T-helper 2 cell treated with Interferon-gamma antibody and Interleukin-4, amounts not matched to agents 5 μg/mL and 100 μg/mL, for 36 hours (primary cell): ENCODE results near the gene CACUL1.
"Not testable (repeated sequence)": the region's sequence is repeated elsewhere in the genome, so short reads cannot be mapped to it uniquely, and the experiment has no call there.

Experiments used
- DNase-seq: peaks from one replicate; pipeline ENCODE4 v3.0.0; 2021; ENCODE audit warnings: low spot score
- H3K27ac Mint-ChIP-seq: one replicate; pipeline ENCODE4 v1.8.0; 2021; ENCODE audit warnings: mild to moderate bottlenecking, mixed read lengths
- H3K27me3 Mint-ChIP-seq: one replicate; pipeline ENCODE4 v1.8.0; 2021; ENCODE audit warnings: low read depth, mixed read lengths
- H3K36me3 Mint-ChIP-seq: one replicate; pipeline ENCODE4 v1.8.0; 2021; ENCODE audit warnings: low read depth, mixed read lengths
- H3K4me1 Mint-ChIP-seq: one replicate; pipeline ENCODE4 v1.8.0; 2021; ENCODE audit warnings: low read depth, mixed read lengths
- H3K4me3 Mint-ChIP-seq: one replicate; pipeline ENCODE4 v1.8.0; 2022; ENCODE audit warnings: mild to moderate bottlenecking, moderate library complexity, mixed read lengths
- H3K9me3 Mint-ChIP-seq: one replicate; pipeline ENCODE4 v1.8.0; 2021; ENCODE audit warnings: mixed read lengths

The CACUL1 gene

GRCh38 chr10:118758449-118758848 lies 3.7 kb upstream of the CACUL1 start:
- Mint-ChIP-seq H3K4me1 (peaks cover 4% of the 10 kb centered on the region), H3K36me3 (no peaks in the 10 kb centered on the region), H3K9me3 (no peaks in the 10 kb centered on the region), H3K4me3 (no peak overlapping the region), H3K27me3 (peaks cover 21% of the 10 kb centered on the region), H3K27ac (no peak overlapping the region)
- no peak for DNase-seq

- H3K4me1 Mint-ChIP-seq: peaks cover 16% of the 10 kb centered on the region
- peaks cover 3% of the 10 kb centered on the region for H3K36me3 Mint-ChIP-seq
- H3K27me3 Mint-ChIP-seq: peaks cover 17% of the 10 kb centered on the region
- H3K27ac Mint-ChIP-seq: peak overlapping the region; percentile 77
- DNase-seq: peak; percentile 34
- H3K4me3 Mint-ChIP-seq: peak overlapping the region; percentile 93
- no peaks in the 10 kb centered on the region for H3K9me3 Mint-ChIP-seq
Measured at GRCh38 chr10:118754229-118754555, 578 bp downstream of the CACUL1 start.

GRCh38 chr10:118753331-118754228 lies 1.2 kb downstream of the CACUL1 start:
- peak overlapping the region; percentile 77 for H3K27ac Mint-ChIP-seq
- peak; percentile 34 for DNase-seq
- H3K36me3 Mint-ChIP-seq: peaks cover 5% of the 10 kb centered on the region
- no peaks in the 10 kb centered on the region for H3K9me3 Mint-ChIP-seq
- peaks cover 16% of the 10 kb centered on the region for H3K4me1 Mint-ChIP-seq
- H3K4me3 Mint-ChIP-seq: peak overlapping the region; percentile 93
- H3K27me3 Mint-ChIP-seq: peaks cover 17% of the 10 kb centered on the region

- H3K27ac Mint-ChIP-seq: no peak overlapping the region
- DNase-seq: no peak
- peaks cover 8% of the 10 kb centered on the region for H3K36me3 Mint-ChIP-seq
- H3K4me1 Mint-ChIP-seq: peaks cover 17% of the 10 kb centered on the region
- H3K9me3 Mint-ChIP-seq: no peaks in the 10 kb centered on the region
- peak overlapping the region; percentile 32 for H3K4me3 Mint-ChIP-seq
- peaks cover 14% of the 10 kb centered on the region for H3K27me3 Mint-ChIP-seq
Measured at GRCh38 chr10:118752409-118752808, 2.4 kb downstream of the CACUL1 start.

- Mint-ChIP-seq H3K27ac (no peak overlapping the region), H3K4me1 (peaks cover 21% of the 10 kb centered on the region), H3K4me3 (no peak overlapping the region), H3K27me3 (peaks cover 4% of the 10 kb centered on the region), H3K9me3 (no peaks in the 10 kb centered on the region), H3K36me3 (peaks cover 8% of the 10 kb centered on the region)
- DNase-seq: no peak
Measured at GRCh38 chr10:118751265-118751664, 3.5 kb downstream of the CACUL1 start.

GRCh38 chr10:118748041-118748440 lies 6.7 kb downstream of the CACUL1 start:
- H3K4me1 Mint-ChIP-seq: peaks cover 14% of the 10 kb centered on the region
- H3K4me3 Mint-ChIP-seq: no peak overlapping the region
- H3K27me3 Mint-ChIP-seq: no peaks in the 10 kb centered on the region
- DNase-seq: no peak
- no peak overlapping the region for H3K27ac Mint-ChIP-seq
- H3K36me3 Mint-ChIP-seq: peaks cover 8% of the 10 kb centered on the region
- H3K9me3 Mint-ChIP-seq: no peaks in the 10 kb centered on the region

- no peaks in the 10 kb centered on the region for H3K27me3 Mint-ChIP-seq
- no peak overlapping the region for H3K4me3 Mint-ChIP-seq
- no peaks in the 10 kb centered on the region for H3K9me3 Mint-ChIP-seq
Measured at GRCh38 chr10:118746246-118746645, 8.5 kb downstream of the CACUL1 start.

GRCh38 chr10:118745056-118745455 lies 9.7 kb downstream of the CACUL1 start:
- H3K4me3 Mint-ChIP-seq: no peak overlapping the region
- H3K36me3 Mint-ChIP-seq: peaks cover 5% of the 10 kb centered on the region
- DNase-seq: no peak
- no peak overlapping the region for H3K27ac Mint-ChIP-seq
- no peaks in the 10 kb centered on the region for H3K9me3 Mint-ChIP-seq
- no peaks in the 10 kb centered on the region for H3K27me3 Mint-ChIP-seq
- H3K4me1 Mint-ChIP-seq: peaks cover 6% of the 10 kb centered on the region

More at GRCh38 chr10:118746246-118746645, 8.5 kb downstream of the CACUL1 start:
- peaks cover 5% of the 10 kb centered on the region for H3K36me3 Mint-ChIP-seq
- H3K4me1 Mint-ChIP-seq: peaks cover 6% of the 10 kb centered on the region
- H3K27ac Mint-ChIP-seq: no peak overlapping the region
- no peak for DNase-seq

GRCh38 chr10:118744346-118744918 lies 10.3 kb downstream of the CACUL1 start:
- not testable (repeated sequence) for H3K4me3 Mint-ChIP-seq, DNase-seq, H3K36me3 Mint-ChIP-seq, H3K27ac Mint-ChIP-seq, H3K4me1 Mint-ChIP-seq, H3K9me3 Mint-ChIP-seq, H3K27me3 Mint-ChIP-seq

- Mint-ChIP-seq H3K27me3 (peaks cover 9% of the 10 kb centered on the region), H3K4me3 (no peak overlapping the region), H3K36me3 (peaks cover 2% of the 10 kb centered on the region), H3K27ac (no peak overlapping the region), H3K4me1 (peaks cover 6% of the 10 kb centered on the region), H3K9me3 (no peaks in the 10 kb centered on the region)
- no peak for DNase-seq
Measured at GRCh38 chr10:118742782-118743181, 12.0 kb downstream of the CACUL1 start.

GRCh38 chr10:118742032-118742431 lies 12.7 kb downstream of the CACUL1 start:
- Mint-ChIP-seq H3K27ac (no peak overlapping the region), H3K9me3 (no peaks in the 10 kb centered on the region), H3K4me1 (peaks cover 5% of the 10 kb centered on the region), H3K4me3 (no peak overlapping the region), H3K36me3 (no peaks in the 10 kb centered on the region), H3K27me3 (peaks cover 14% of the 10 kb centered on the region)
- DNase-seq: no peak

GRCh38 chr10:118738406-118738805 lies 16.4 kb downstream of the CACUL1 start:
- DNase-seq: no peak
- H3K27me3 Mint-ChIP-seq: peaks cover 30% of the 10 kb centered on the region
- no peaks in the 10 kb centered on the region for H3K36me3 Mint-ChIP-seq
- H3K9me3 Mint-ChIP-seq: no peaks in the 10 kb centered on the region
- no peak overlapping the region for H3K4me3 Mint-ChIP-seq
- no peak overlapping the region for H3K27ac Mint-ChIP-seq
- peaks cover 6% of the 10 kb centered on the region for H3K4me1 Mint-ChIP-seq

GRCh38 chr10:118737603-118738302 lies 17.0 kb downstream of the CACUL1 start:
- H3K27ac Mint-ChIP-seq: no peak overlapping the region
- DNase-seq: no peak
- no peaks in the 10 kb centered on the region for H3K36me3 Mint-ChIP-seq
- no peaks in the 10 kb centered on the region for H3K9me3 Mint-ChIP-seq
- H3K4me1 Mint-ChIP-seq: peaks cover 11% of the 10 kb centered on the region
- no peak overlapping the region for H3K4me3 Mint-ChIP-seq
- peaks cover 30% of the 10 kb centered on the region for H3K27me3 Mint-ChIP-seq

- Mint-ChIP-seq H3K36me3 (peaks cover 3% of the 10 kb centered on the region), H3K27ac (no peak overlapping the region), H3K4me3 (no peak overlapping the region)
Measured at GRCh38 chr10:118735294-118735693, 19.5 kb downstream of the CACUL1 start.

More at GRCh38 chr10:118735294-118735693, 19.5 kb downstream of the CACUL1 start:
- H3K9me3 Mint-ChIP-seq: no peaks in the 10 kb centered on the region
- peaks cover 50% of the 10 kb centered on the region for H3K27me3 Mint-ChIP-seq
- DNase-seq: no peak
- peaks cover 34% of the 10 kb centered on the region for H3K4me1 Mint-ChIP-seq
